Astrocyte (in vitro differentiated cells and primary cell): ENCODE data around the gene PREX1. TPM values are rescaled to one million over a fixed set of nuclear protein-coding genes. Genes with fewer than 3 reads are reported as not detected.

Source experiments
- DNase-seq: peaks from one replicate; pipeline ENCODE4 v3.0.0-alpha.2; 2010; ENCODE audit warnings: low read depth
- FAIRE-seq: peaks from 2 replicates; lab custom pipeline; 2011; peaks lifted over from hg19 to GRCh38; lab: Jason Lieb, UNC
- H2AFZ ChIP-seq: 2 replicates; pipeline ENCODE4 v1.6.0; 2012; ENCODE audit warnings: low read depth, low read length, inconsistent platforms
- H3K27ac ChIP-seq: 2 replicates; pipeline ENCODE4 v1.5.1; 2011; ENCODE audit warnings: low read depth, low read length, inconsistent platforms
- H3K27me3 ChIP-seq: 2 replicates; pipeline ENCODE4 v1.6.0; 2011; ENCODE audit warnings: low read length, inconsistent platforms; ENCODE audit not compliant: insufficient read depth
- H3K36me3 ChIP-seq: 2 replicates; pipeline ENCODE4 v1.5.1; 2011; ENCODE audit warnings: low read length, inconsistent platforms; ENCODE audit not compliant: insufficient read depth
- H3K4me1 ChIP-seq: 2 replicates; pipeline ENCODE4 v1.5.1; 2011; ENCODE audit warnings: low read length, inconsistent platforms; ENCODE audit not compliant: insufficient read depth
- H3K4me2 ChIP-seq: 2 replicates; pipeline ENCODE4 v1.6.0; 2012; ENCODE audit warnings: low read length, inconsistent platforms
- H3K4me3 ChIP-seq: 2 replicates; pipeline ENCODE4 v1.5.1; 2011; ENCODE audit warnings: low read depth, mild to moderate bottlenecking, low read length, inconsistent platforms; ENCODE audit not compliant: insufficient read depth
- H3K79me2 ChIP-seq: 2 replicates; pipeline ENCODE4 v1.6.0; 2012; ENCODE audit warnings: mild to moderate bottlenecking, low read length, inconsistent platforms; ENCODE audit not compliant: insufficient read depth
- H3K9ac ChIP-seq: 2 replicates; pipeline ENCODE4 v1.6.0; 2012; ENCODE audit warnings: mild to moderate bottlenecking, low read length, inconsistent platforms
- H3K9me3 ChIP-seq: 2 replicates; pipeline ENCODE4 v1.5.1; 2012; ENCODE audit warnings: low read depth, mild to moderate bottlenecking, low read length, inconsistent platforms; ENCODE audit not compliant: insufficient read depth
- H4K20me1 ChIP-seq: 2 replicates; pipeline ENCODE4 v1.6.0; 2012; ENCODE audit warnings: low read length, inconsistent platforms; ENCODE audit not compliant: insufficient read depth
- H3K27ac Mint-ChIP-seq: one replicate; pipeline ENCODE4 v1.8.0; 2021; ENCODE audit warnings: mild to moderate bottlenecking, mixed read lengths; ENCODE audit not compliant: unreplicated experiment
- H3K27me3 Mint-ChIP-seq: one replicate; pipeline ENCODE4 v1.8.0; 2021; ENCODE audit warnings: low read depth, mixed read lengths; ENCODE audit not compliant: unreplicated experiment
- H3K36me3 Mint-ChIP-seq: one replicate; pipeline ENCODE4 v1.8.0; 2021; ENCODE audit warnings: low read depth, mixed read lengths; ENCODE audit not compliant: unreplicated experiment
- H3K4me1 Mint-ChIP-seq: one replicate; pipeline ENCODE4 v1.8.0; 2021; ENCODE audit warnings: low read depth, mixed read lengths; ENCODE audit not compliant: unreplicated experiment
- H3K4me3 Mint-ChIP-seq: one replicate; pipeline ENCODE4 v1.8.0; 2021; ENCODE audit warnings: mild to moderate bottlenecking, moderate library complexity, mixed read lengths; ENCODE audit not compliant: unreplicated experiment
- H3K9me3 Mint-ChIP-seq: one replicate; pipeline ENCODE4 v1.8.0; 2021; ENCODE audit warnings: mild to moderate bottlenecking, mixed read lengths; ENCODE audit not compliant: unreplicated experiment
- EZH2 ChIP-seq: IDR thresholded peaks from 2 replicates; pipeline ENCODE4 v1.6.1; 2012; ENCODE audit warnings: mild to moderate bottlenecking, low read length, inconsistent platforms; ENCODE audit not compliant: insufficient read depth
- total RNA-seq: library from RNA; stranded (reverse); gene quantifications from 2 replicates; pipeline ENCODE4 v1.2.1, GENCODE V29; 2021
- TF ChIP-seq, protein P1 (sequence below): IDR thresholded peaks from 2 replicates; pipeline ENCODE4 v1.5.1; 2011; ENCODE audit warnings: low read depth, mild to moderate bottlenecking, inconsistent platforms, low read length, moderate library complexity; ENCODE audit not compliant: insufficient read depth

PREX1 gene
- total RNA-seq, 1 donor from 2014 or later = 3.5 TPM

DNA sequence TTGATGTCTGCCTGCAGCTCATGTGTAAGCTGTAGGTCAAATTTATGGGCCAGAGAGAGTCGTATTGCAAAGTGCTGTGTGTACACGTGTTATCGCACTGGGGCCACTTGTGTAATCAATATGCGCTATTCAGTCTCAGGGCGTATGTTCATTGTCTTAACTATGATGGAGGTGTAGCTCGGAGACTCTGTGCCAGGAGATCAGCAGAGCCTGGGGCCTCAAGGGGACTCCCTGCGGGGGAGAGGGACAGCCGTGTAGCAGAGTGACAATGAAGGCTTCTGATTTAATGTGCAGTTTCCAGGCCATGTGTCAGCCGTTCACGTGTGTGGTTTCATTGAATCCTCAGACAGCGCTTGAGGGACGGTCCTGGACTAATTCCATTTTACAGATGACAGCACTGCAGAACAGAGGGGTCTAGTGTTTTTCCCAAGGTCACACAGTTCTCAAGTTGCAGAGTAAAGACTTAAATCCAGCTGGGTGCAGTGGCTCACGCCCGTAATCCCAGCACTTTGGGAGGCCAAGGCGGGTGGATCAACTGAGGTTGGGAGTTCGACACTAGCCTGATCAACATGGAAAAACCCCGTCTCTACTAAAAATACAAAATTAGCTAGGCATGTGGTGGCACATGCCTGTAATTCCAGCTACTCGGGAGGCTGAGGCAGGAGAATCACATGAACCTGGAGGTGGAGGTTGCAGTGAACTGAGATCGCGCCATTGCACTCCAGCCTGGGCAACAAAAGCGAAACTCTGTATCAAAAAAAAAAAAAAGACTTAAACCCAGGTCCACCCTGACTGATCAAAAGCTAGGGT, 242.5 kb downstream of the PREX1 start:
- H3K79me2 ChIP-seq = no peaks in the 10 kb centered on the region
- H3K27ac Mint-ChIP-seq = no peak overlapping the region
- FAIRE-seq = no peak
- no peaks in the 10 kb centered on the region for H4K20me1 ChIP-seq
- H3K36me3 ChIP-seq = no peaks in the 10 kb centered on the region
- H3K9ac ChIP-seq = no peak overlapping the region
- no peak overlapping the region for H2AFZ ChIP-seq
- peaks cover 39% of the 10 kb centered on the region for H3K27me3 Mint-ChIP-seq
- H3K9me3 Mint-ChIP-seq = peaks cover 5% of the 10 kb centered on the region
- H3K4me1 Mint-ChIP-seq = peaks cover 3% of the 10 kb centered on the region
- no peak overlapping the region for H3K27ac ChIP-seq
- TF ChIP-seq, protein P1, sequence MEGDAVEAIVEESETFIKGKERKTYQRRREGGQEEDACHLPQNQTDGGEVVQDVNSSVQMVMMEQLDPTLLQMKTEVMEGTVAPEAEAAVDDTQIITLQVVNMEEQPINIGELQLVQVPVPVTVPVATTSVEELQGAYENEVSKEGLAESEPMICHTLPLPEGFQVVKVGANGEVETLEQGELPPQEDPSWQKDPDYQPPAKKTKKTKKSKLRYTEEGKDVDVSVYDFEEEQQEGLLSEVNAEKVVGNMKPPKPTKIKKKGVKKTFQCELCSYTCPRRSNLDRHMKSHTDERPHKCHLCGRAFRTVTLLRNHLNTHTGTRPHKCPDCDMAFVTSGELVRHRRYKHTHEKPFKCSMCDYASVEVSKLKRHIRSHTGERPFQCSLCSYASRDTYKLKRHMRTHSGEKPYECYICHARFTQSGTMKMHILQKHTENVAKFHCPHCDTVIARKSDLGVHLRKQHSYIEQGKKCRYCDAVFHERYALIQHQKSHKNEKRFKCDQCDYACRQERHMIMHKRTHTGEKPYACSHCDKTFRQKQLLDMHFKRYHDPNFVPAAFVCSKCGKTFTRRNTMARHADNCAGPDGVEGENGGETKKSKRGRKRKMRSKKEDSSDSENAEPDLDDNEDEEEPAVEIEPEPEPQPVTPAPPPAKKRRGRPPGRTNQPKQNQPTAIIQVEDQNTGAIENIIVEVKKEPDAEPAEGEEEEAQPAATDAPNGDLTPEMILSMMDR = no peak
- no peak for TF ChIP-seq EZH2
- DNase-seq = no peak
- H3K36me3 Mint-ChIP-seq = no peaks in the 10 kb centered on the region
- H3K4me3 Mint-ChIP-seq = no peak overlapping the region
- no peaks in the 10 kb centered on the region for H3K9me3 ChIP-seq
- H3K27me3 ChIP-seq = peaks cover 14% of the 10 kb centered on the region
- no peak overlapping the region for H3K4me3 ChIP-seq
- H3K4me2 ChIP-seq = no peak overlapping the region
- no peaks in the 10 kb centered on the region for H3K4me1 ChIP-seq

DNA sequence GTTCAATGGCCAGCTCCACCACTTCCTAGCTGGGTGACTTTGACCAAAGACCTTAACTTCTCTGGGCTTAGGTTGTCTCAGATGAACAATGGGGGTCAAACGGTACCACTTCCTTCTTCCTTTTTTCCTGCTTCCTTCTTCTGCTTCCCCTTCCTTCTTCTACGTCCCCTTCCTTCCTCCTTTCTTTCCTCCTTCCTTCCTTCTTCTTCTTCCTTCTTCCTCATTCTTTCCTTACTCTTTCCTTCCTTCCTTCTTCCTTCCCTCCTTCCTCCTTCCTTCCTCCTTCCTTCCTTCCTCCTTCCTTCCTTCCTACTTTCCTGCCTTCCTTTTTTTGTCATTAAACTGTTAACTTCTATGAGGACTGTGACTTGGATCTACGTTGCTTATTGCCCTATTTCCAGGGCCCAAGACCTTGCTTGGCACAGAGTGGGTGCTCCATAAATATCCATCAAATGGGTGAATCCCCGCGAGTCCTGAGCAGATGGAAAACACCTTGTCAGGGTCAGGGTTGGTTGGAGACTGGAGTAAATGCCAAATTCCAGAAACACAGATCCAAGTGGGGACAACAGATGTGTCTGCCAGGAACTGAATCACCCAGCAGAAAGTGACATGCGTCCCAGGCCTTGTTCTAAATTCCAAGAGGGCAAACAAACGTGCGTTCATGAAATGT, 243.3 kb downstream of the PREX1 start:
- Histone ChIP-seq H3K9ac (no peak overlapping the region), H3K9me3 (no peaks in the 10 kb centered on the region), H4K20me1 (no peaks in the 10 kb centered on the region), H3K79me2 (no peaks in the 10 kb centered on the region), H2AFZ (no peak overlapping the region), H3K36me3 (no peaks in the 10 kb centered on the region), H3K27ac (no peak overlapping the region), H3K4me2 (no peak overlapping the region), H3K4me3 (no peak overlapping the region), H3K4me1 (no peaks in the 10 kb centered on the region), H3K27me3 (peaks cover 14% of the 10 kb centered on the region)
- FAIRE-seq (no peak), DNase-seq (no peak)
- Mint-ChIP-seq H3K36me3 (no peaks in the 10 kb centered on the region), H3K4me3 (no peak overlapping the region), H3K27ac (no peak overlapping the region), H3K9me3 (peaks cover 5% of the 10 kb centered on the region), H3K4me1 (peaks cover 3% of the 10 kb centered on the region), H3K27me3 (peaks cover 39% of the 10 kb centered on the region)
- TF ChIP-seq, protein P1 = no peak
- TF ChIP-seq EZH2 = no peak
